HepG2 (cell line): ENCODE data around the gene PTRH2. TPM values are rescaled to one million over a fixed set of nuclear protein-coding genes. Genes with fewer than 3 reads are reported as not detected.

Experiments used
- HNF4A ChIP-seq: sonication (generic); formaldehyde crosslinking; IDR thresholded peaks from 2 replicates; pipeline ENCODE4 v1.4.0; 2020; ENCODE audit warnings: missing genetic modification reagents
- POLR2AphosphoS5 ChIP-seq: IDR thresholded peaks from 2 replicates; pipeline ENCODE4 v1.6.1; 2012; ENCODE audit warnings: low read depth, low read length
- RARG ChIP-seq: sonication (generic); formaldehyde crosslinking; IDR thresholded peaks from 2 replicates; pipeline ENCODE4 v1.4.0; 2020; ENCODE audit warnings: low read depth, mild to moderate bottlenecking, missing genetic modification reagents
- TP53 ChIP-seq: sonication (generic); formaldehyde crosslinking; conservative IDR thresholded peaks from 2 replicates; pipeline ENCODE4 v1.4.0; 2020; ENCODE audit warnings: missing genetic modification reagents
- XBP1 ChIP-seq: sonication (generic); formaldehyde crosslinking; IDR thresholded peaks from 2 replicates; pipeline ENCODE4 v1.5.0; 2020; ENCODE audit warnings: missing genetic modification reagents
- ZBTB14 ChIP-seq: sonication (generic); formaldehyde crosslinking; IDR thresholded peaks from 2 replicates; pipeline ENCODE4 v1.4.0; 2020; ENCODE audit warnings: missing genetic modification reagents
- ZNF136 ChIP-seq: sonication (generic); formaldehyde crosslinking; IDR thresholded peaks from 2 replicates; pipeline ENCODE4 v1.8.1; 2022; ENCODE audit warnings: low read depth, mild to moderate bottlenecking, moderate library complexity, missing genetic modification reagents
- ZNF318 ChIP-seq: sonication (generic); formaldehyde crosslinking; IDR thresholded peaks from 2 replicates; pipeline ENCODE4 v1.4.0; 2020; ENCODE audit warnings: mild to moderate bottlenecking, missing genetic modification reagents
- ZNF577 ChIP-seq: sonication (generic); formaldehyde crosslinking; IDR thresholded peaks from 2 replicates; pipeline ENCODE4 v1.4.0; 2020; ENCODE audit warnings: mild to moderate bottlenecking, low read depth, missing genetic modification reagents, borderline replicate concordance
- ZNF839 ChIP-seq: sonication (generic); formaldehyde crosslinking; IDR thresholded peaks from 2 replicates; pipeline ENCODE4 v1.4.0; 2020; ENCODE audit warnings: missing genetic modification reagents, mild to moderate bottlenecking, borderline replicate concordance
- polyA plus RNA-seq, 8 experiments: library from polyadenylated mRNA; depleted of rRNA in 3 of 8; stranded (reverse) in 7 of 8; unstranded in 1 of 8; fragments of >200 nt; fragmentation: Illumina TruSeq in 4 of 8; extraction: Trizol in 4 of 8; gene quantifications; 2 replicates each; pipeline versions ENCODE4 v1.2.1 to v1.2.3, GENCODE V29; 2011 to 2016; ENCODE audit warnings: low read depth in 4 of 8, missing spikeins in 1 of 8, mixed read lengths in 1 of 8; ENCODE audit not compliant: insufficient read depth in 1 of 8
- total RNA-seq, 5 experiments: library from RNA; depleted of rRNA; stranded (reverse); fragments of >200 nt; fragmentation: Illumina TruSeq; extraction: Trizol; gene quantifications; 2 replicates each; pipeline ENCODE4 v1.2.3, GENCODE V29; 2016; ENCODE audit warnings: low read depth in 1 of 5
- TF ChIP-seq, protein P1 (sequence below): sonication (generic); formaldehyde crosslinking; IDR thresholded peaks from 2 replicates; pipeline ENCODE4 v1.9.0; 2021; ENCODE audit warnings: missing genetic modification reagents, mild to moderate bottlenecking, borderline replicate concordance
- TF ChIP-seq, protein P2 (sequence below): sonication (generic); formaldehyde crosslinking; IDR thresholded peaks from 2 replicates; pipeline ENCODE4 v1.9.0; 2022; ENCODE audit warnings: missing genetic modification reagents, mild to moderate bottlenecking, borderline replicate concordance
- TF ChIP-seq, protein P3 (sequence below): IDR thresholded peaks from 2 replicates; pipeline ENCODE4 v1.6.1; 2016; ENCODE audit warnings: low read depth, borderline replicate concordance

PTRH2 gene
- total and polyA plus RNA-seq, 2 of the 13 experiments (the other 11 are each of a cell fraction or from before 2014, with no cell fraction given) = 67.7 to 83.3 TPM

GRCh38 chr17:59707149-59707970, at the start of gene PTRH2, which contains the start of gene VMP1 (continued):
- TF ChIP-seq ZNF318 (CRISPR knock-in tag) = peak; percentile 23; the same call in 1 of the 2 replicates
- TF ChIP-seq ZBTB14 (CRISPR knock-in tag) = no peak
- TF ChIP-seq TP53 = 0 out of 2 replicates have a peak, but pooled peaks have one; percentile 10
- TF ChIP-seq POLR2AphosphoS5 = peak; percentile 98
- peak; percentile 60 for TF ChIP-seq HNF4A (CRISPR knock-in tag)
- 0 out of 2 replicates have a peak, but pooled peaks have one; percentile 67 for TF ChIP-seq XBP1 (CRISPR knock-in tag)
- TF ChIP-seq, protein P1, sequence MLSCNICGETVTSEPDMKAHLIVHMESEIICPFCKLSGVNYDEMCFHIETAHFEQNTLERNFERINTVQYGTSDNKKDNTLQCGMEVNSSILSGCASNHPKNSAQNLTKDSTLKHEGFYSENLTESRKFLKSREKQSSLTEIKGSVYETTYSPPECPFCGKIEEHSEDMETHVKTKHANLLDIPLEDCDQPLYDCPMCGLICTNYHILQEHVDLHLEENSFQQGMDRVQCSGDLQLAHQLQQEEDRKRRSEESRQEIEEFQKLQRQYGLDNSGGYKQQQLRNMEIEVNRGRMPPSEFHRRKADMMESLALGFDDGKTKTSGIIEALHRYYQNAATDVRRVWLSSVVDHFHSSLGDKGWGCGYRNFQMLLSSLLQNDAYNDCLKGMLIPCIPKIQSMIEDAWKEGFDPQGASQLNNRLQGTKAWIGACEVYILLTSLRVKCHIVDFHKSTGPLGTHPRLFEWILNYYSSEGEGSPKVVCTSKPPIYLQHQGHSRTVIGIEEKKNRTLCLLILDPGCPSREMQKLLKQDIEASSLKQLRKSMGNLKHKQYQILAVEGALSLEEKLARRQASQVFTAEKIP (CRISPR knock-in tag) = no peak
- TF ChIP-seq, protein P2, sequence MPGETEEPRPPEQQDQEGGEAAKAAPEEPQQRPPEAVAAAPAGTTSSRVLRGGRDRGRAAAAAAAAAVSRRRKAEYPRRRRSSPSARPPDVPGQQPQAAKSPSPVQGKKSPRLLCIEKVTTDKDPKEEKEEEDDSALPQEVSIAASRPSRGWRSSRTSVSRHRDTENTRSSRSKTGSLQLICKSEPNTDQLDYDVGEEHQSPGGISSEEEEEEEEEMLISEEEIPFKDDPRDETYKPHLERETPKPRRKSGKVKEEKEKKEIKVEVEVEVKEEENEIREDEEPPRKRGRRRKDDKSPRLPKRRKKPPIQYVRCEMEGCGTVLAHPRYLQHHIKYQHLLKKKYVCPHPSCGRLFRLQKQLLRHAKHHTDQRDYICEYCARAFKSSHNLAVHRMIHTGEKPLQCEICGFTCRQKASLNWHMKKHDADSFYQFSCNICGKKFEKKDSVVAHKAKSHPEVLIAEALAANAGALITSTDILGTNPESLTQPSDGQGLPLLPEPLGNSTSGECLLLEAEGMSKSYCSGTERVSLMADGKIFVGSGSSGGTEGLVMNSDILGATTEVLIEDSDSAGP (CRISPR knock-in tag) = peak; percentile 65
- TF ChIP-seq, protein P3, sequence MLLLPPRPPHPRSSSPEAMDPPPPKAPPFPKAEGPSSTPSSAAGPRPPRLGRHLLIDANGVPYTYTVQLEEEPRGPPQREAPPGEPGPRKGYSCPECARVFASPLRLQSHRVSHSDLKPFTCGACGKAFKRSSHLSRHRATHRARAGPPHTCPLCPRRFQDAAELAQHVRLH (CRISPR knock-in tag) = peak; percentile 80; the same call in 1 of the 2 replicates
- TF ChIP-seq ZNF577 (CRISPR knock-in tag) = no peak
- TF ChIP-seq RARG (CRISPR knock-in tag) = no peak; the same call in 1 of the 2 replicates
- peak; percentile 72; the same call in 1 of the 2 replicates for TF ChIP-seq ZNF136 (CRISPR knock-in tag)
- TF ChIP-seq ZNF839 = no peak
